IgD-negative memory B cell (primary cell): ENCODE measurements around the gene POLR1F. TPM values are rescaled to one million over a fixed set of nuclear protein-coding genes. Genes with fewer than 3 reads are reported as not detected.
A peak's percentile ranks its signal among the peaks of the same experiment; 100 is the strongest.

Experiments
- H3K27ac Mint-ChIP-seq, 3 donors: one replicate each; pipeline ENCODE4 v1.8.0; 2020 to 2022; ENCODE audit warnings: mild to moderate bottlenecking in 3 of 3, mixed read lengths in 3 of 3, moderate library complexity in 1 of 3
- H3K27me3 Mint-ChIP-seq: one replicate; pipeline ENCODE4 v1.8.0; 2021; ENCODE audit warnings: mixed read lengths
- H3K36me3 Mint-ChIP-seq: one replicate; pipeline ENCODE4 v1.8.0; 2020; ENCODE audit warnings: mild to moderate bottlenecking, mixed read lengths
- H3K4me1 Mint-ChIP-seq, 3 donors: one replicate each; pipeline ENCODE4 v1.8.0; 2020 to 2022; ENCODE audit warnings: mixed read lengths in 3 of 3, mild to moderate bottlenecking in 1 of 3
- H3K4me3 Mint-ChIP-seq, 4 donors: one replicate each; pipeline ENCODE4 v1.8.0; 2020 to 2022; ENCODE audit warnings: mild to moderate bottlenecking in 4 of 4, mixed read lengths in 4 of 4, moderate library complexity in 3 of 4
- H3K9me3 Mint-ChIP-seq, 3 donors: one replicate each; pipeline ENCODE4 v1.8.0; 2020 to 2021; ENCODE audit warnings: mixed read lengths in 3 of 3, mild to moderate bottlenecking in 1 of 3
- polyA plus RNA-seq: library from polyadenylated mRNA; unstranded; fragments of 300-500 nt; fragmentation: Illumina TruSeq; gene quantifications from one replicate; pipeline ENCODE4 v1.2.3, GENCODE V29; 2021

The POLR1F gene, protein sequence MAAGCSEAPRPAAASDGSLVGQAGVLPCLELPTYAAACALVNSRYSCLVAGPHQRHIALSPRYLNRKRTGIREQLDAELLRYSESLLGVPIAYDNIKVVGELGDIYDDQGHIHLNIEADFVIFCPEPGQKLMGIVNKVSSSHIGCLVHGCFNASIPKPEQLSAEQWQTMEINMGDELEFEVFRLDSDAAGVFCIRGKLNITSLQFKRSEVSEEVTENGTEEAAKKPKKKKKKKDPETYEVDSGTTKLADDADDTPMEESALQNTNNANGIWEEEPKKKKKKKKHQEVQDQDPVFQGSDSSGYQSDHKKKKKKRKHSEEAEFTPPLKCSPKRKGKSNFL
- polyA plus RNA-seq = 32.5 TPM

DNA sequence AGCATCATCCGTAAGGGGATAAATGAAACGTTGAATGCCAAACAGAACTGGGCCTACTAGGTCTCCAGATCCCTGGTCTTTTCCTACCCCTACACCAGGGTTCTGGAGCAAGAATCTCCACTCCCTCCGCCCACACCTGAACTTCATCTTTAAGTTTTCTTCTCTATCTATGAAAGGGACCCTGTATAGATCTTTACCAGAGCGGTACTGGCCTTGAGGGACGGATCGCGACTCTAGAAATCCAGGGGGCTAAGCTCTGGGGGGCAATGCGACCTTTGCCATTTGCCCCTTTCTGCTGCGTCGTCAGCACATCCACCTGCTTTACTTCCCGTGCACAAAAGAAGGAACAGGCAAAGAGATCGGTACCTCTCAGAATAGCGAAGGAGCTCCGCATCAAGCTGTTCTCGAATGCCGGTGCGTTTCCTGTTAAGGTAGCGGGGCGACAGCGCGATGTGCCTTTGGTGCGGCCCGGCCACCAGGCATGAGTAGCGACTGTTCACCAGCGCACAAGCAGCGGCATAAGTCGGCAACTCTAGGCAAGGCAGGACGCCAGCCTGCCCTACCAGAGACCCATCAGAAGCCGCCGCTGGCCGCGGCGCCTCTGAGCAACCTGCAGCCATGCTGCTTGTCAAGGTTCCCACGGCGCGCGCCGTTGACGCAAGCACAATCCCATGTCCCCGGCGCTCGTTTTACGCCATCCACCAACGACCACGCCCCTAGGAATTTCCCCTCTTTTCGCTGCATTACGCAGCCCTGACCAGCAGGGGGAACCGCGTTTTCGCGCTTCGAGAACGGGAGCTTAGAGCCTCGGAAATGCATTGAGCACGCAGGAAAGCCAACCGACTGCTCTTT, at the start of gene POLR1F:
POLR1F (minus strand) TSS at position 641 of the 852 bp plus-strand sequence; CDS start at position 620, 21 bp downstream.
- Mint-ChIP-seq H3K27ac (peak within 1 kb of the TSS; percentile 92 to 99 (median 96)), H3K36me3 (peaks cover 2% of the 10 kb centered on the region), H3K4me1 (peaks cover 14 to 45% (median 38%) of the 10 kb centered on the region in 3 donors), H3K27me3 (no peaks in the 10 kb centered on the region), H3K9me3 (no peaks in the 10 kb centered on the region), H3K4me3 (peak within 1 kb of the TSS; percentile 95 to 100 (median 96))

DNA sequence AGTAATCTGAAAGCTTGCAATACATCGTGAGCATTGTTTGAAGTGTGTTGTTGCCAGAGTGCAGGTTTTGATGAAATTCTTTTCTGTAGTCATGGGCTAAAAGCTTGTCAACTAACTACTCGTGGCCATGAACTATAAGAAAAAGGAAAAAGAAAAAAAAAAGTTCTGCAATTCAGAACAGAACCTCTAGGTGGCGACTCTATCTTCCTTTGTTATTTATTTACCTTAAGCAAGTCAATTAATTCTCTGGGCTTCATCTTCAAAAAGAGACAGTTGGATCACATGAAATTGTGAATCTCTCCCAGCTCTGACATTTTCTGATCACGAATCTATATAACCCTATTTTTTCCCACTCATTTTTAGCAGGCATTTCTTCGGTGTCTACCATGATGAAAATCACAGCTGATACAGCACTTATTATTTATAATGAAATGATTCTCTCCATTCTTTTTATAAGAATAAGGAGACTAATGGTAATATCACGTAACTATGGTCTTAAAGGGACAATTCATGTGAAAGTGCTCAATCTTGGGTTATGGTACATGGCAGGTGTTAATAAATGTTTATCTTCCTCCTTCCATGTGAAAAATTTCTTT, 45.8 kb upstream of the POLR1F start:
- Mint-ChIP-seq H3K27ac (no peak overlapping the region), H3K4me1 (no peaks in the 10 kb centered on the region), H3K36me3 (no peaks in the 10 kb centered on the region), H3K9me3 (no peaks in the 10 kb centered on the region), H3K4me3 (no peak overlapping the region), H3K27me3 (no peaks in the 10 kb centered on the region)

DNA sequence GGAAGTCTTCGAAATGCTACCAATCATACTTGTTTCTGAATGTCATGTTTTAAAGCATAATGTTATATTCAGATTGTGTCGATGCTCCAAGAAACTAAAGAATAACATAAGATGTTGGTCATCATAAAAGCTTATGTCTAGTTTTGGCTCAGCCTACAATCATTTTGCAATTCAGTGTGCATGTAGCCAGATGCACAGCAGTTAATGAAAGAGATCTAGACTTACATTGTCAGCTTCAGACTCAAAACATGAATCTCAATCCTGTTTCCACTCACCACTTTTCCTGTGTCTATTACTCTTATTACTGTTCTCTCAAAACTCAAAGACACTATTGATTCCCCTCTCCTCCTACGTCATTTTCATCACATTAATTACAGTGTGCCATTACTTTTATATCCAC, 43.2 kb upstream of the POLR1F start:
- Mint-ChIP-seq H3K36me3 (no peaks in the 10 kb centered on the region), H3K4me3 (no peak overlapping the region), H3K9me3 (no peaks in the 10 kb centered on the region), H3K27ac (no peak overlapping the region), H3K27me3 (no peaks in the 10 kb centered on the region), H3K4me1 (peaks cover 0 to 1% (median 0%) of the 10 kb centered on the region in 3 donors)

DNA sequence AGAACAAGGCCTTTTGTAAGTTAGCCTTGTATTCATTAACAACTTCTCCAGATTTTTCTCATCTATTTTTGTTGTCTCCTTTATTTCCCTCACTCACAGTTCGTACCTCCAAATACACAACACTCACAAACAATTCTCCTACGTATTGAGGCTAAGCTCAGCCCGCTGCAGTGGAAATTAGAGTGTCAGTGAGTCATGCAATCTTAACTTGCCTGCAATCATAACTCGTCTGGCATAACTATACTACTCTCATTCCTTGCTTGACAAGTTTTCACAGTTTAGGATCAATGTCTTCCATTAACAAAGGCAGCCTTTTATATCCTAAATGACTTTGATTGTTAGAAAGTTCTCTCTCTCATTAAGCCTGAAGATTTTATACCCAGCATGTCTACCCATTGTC, 40.8 kb upstream of the POLR1F start:
- Mint-ChIP-seq H3K4me1 (peaks cover 0 to 1% (median 0%) of the 10 kb centered on the region in 3 donors), H3K36me3 (no peaks in the 10 kb centered on the region), H3K4me3 (no peak overlapping the region), H3K27ac (no peak overlapping the region), H3K27me3 (no peaks in the 10 kb centered on the region), H3K9me3 (no peaks in the 10 kb centered on the region)

DNA sequence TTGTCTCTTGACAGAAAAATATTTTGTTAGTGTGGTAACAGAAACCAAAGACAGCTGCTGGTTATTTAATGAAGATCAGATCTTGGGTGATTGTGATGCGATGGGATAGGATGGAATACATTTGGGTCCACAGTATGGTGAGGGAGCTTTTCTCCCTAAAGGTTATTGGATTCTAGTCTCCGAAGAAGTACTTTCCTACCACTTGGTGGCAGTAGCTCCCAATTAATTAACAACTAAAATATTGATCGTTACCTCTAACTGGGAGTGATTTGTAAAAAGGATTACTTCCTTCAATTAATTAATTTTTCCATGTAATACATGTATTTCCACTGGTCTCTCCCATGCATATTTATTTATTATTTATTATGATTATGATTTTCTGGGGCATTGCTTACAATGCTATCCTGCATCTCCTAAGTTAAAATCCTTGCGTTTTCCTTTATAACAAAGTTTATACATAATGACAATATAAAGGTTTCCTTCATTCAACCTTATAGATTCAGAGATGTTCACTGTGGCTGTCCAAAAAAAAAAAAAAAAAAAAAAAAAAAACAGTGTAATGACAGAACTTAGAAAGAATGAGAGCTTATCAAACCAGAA, 39.0 kb upstream of the POLR1F start:
- peaks cover 0 to 1% (median 0%) of the 10 kb centered on the region in 3 donors for H3K4me1 Mint-ChIP-seq
- no peaks in the 10 kb centered on the region for H3K36me3 Mint-ChIP-seq
- H3K27me3 Mint-ChIP-seq = no peaks in the 10 kb centered on the region
- no peaks in the 10 kb centered on the region for H3K9me3 Mint-ChIP-seq
- no peak overlapping the region for H3K27ac Mint-ChIP-seq
- H3K4me3 Mint-ChIP-seq = no peak overlapping the region

DNA sequence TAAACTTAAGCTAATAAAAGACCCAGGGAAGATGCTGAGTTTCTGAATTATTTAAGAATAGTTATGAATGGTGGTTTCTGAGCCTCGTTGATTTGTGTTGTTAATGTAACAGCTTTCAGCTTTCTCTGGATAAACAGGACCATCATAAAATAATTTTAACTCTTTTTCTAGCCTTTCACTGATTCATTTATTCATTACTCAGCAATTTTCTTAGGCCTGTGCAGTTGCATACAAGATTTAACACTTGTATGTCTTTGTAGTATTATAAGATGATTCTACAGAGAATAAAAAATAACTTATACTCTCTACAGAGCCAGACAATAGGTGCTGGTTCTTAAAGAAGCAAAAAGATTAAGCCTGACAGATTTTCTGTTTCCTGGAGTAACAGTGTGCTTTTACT, 35.2 kb upstream of the POLR1F start:
- Mint-ChIP-seq H3K36me3 (no peaks in the 10 kb centered on the region), H3K27me3 (no peaks in the 10 kb centered on the region), H3K4me3 (no peak overlapping the region), H3K27ac (no peak overlapping the region), H3K4me1 (peaks cover 0 to 1% (median 0%) of the 10 kb centered on the region in 3 donors), H3K9me3 (no peaks in the 10 kb centered on the region)

DNA sequence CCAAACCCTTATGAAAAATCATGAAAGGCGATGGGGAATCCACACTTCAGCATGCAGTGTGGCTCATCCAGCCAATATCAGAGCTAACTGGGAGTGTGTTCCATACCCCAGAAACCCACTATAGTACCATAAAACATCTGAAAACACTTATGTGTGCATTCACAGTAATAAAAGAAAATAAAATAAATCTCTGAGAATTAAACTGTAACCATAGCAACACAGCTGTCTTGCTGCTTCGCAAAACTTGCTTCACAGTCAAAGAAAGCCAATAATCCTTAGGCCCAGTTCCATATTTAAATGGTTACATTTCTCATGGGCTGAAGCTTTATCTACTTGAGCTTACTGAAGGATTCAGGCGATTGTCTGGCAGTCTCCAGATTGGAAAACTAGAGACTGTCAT, 19.9 kb upstream of the POLR1F start:
- Mint-ChIP-seq H3K9me3 (no peaks in the 10 kb centered on the region), H3K4me3 (no peak overlapping the region), H3K36me3 (no peaks in the 10 kb centered on the region), H3K4me1 (no peaks in the 10 kb centered on the region), H3K27ac (no peak overlapping the region), H3K27me3 (peaks cover 6% of the 10 kb centered on the region)

DNA sequence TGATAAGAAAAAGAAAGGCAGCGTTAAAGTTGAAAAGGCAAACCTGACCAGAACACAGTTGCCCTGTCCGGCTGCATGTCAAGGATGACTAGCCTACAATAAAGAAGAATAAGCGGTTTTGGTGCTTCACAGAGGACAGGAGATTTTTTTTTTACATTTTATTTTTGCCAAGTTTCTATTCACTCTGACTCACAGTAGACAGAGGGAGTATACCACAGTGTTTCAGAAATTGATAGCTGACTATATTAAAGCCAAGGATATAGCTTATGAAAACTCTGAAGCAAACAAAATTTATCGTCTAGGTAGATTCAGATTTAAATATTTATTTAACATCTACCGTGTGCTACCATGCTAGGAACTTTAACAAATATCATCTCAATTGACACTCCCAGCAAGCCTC, 16.9 kb upstream of the POLR1F start:
- Mint-ChIP-seq H3K9me3 (no peaks in the 10 kb centered on the region), H3K27me3 (peaks cover 8% of the 10 kb centered on the region), H3K27ac (no peak overlapping the region), H3K4me1 (no peaks in the 10 kb centered on the region), H3K36me3 (no peaks in the 10 kb centered on the region), H3K4me3 (no peak overlapping the region)

DNA sequence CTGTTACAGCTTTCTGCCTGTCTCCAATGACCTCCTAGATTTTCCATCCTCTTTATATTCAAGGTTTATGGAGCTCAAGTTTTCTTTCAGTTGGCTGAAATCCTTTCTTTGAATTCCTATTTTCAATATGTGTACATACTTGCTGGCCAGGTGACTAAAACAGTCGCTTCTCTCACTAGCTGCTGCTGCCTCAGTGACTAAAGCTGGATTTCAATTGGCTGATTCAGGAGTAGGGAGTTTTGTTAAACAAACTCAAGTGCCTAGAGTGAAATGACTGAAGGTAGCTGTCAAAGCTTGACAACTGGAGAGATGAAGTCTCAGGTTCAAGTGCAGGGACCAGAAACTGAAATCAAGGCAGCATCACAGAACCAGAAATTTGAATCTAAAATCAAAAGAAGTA, 6.7 kb upstream of the POLR1F start:
- Mint-ChIP-seq H3K4me1 (peaks cover 0 to 2% (median 0%) of the 10 kb centered on the region in 3 donors), H3K9me3 (no peaks in the 10 kb centered on the region), H3K4me3 (no peak overlapping the region), H3K36me3 (no peaks in the 10 kb centered on the region), H3K27me3 (peaks cover 2% of the 10 kb centered on the region), H3K27ac (no peak overlapping the region)

DNA sequence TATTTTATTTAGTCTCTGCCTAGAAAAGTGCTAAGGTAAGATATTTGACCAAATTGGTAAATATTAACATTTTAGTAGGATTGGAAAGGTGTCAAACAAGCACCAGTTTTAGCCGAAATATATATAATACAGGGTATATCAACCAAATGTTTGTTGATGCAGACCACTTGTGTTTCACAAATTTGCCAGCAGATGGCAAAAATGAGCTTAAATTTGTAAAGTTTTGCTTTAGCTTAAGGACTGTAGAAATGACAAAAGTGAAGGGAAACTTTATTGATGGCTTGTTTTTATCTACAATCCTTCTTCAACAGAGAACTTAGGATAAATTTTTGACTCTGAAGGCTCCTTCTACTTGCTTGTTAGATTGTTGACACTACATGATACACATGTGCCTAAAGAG, 4.8 kb upstream of the POLR1F start:
- Mint-ChIP-seq H3K4me3 (no peak overlapping the region), H3K27ac (no peak overlapping the region), H3K36me3 (no peaks in the 10 kb centered on the region), H3K9me3 (no peaks in the 10 kb centered on the region), H3K4me1 (peaks cover 4 to 17% (median 12%) of the 10 kb centered on the region in 3 donors), H3K27me3 (peaks cover 2% of the 10 kb centered on the region)

DNA sequence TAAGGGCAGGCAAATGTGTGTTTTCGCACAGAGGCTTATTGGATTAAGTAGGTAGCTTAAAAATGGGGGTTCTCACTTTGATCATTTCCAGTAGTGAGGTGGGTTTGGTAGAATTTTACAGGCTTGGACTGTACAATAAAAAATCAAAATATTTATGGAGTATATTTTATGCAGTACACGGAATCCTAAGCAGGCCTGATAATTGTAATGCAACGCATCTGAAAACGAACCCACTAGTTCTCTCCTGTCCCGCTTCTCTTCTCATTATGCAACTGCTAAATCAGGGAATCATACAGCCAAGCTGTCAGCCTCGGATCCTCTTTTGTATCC, 377 bp upstream of the POLR1F start:
- H3K27ac Mint-ChIP-seq = peak overlapping the region; percentile 92 to 99 (median 96)
- no peaks in the 10 kb centered on the region for H3K9me3 Mint-ChIP-seq
- H3K4me1 Mint-ChIP-seq = peaks cover 14 to 45% (median 38%) of the 10 kb centered on the region in 3 donors

DNA sequence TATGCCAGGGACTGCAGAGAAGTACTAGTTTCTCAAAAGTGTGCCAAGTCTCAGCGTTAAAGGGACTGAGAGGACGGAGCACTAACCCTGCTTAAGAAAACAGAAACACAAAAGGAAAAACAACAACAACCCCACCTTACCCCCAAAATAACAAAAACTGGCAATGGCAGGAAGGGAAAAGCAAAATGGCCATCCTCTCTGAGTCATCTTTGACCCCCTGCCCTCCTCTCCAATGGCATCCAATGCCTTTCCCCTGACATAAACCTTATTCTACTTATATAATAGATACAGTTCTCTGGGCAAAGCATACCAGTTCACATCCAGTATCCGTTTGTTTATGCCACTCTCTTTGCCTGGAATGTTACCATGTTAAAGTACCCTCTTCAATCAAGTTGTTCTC, 1.6 kb downstream of the POLR1F start:
- H3K27me3 Mint-ChIP-seq = no peaks in the 10 kb centered on the region
- peaks cover 10% of the 10 kb centered on the region for H3K36me3 Mint-ChIP-seq
- H3K4me1 Mint-ChIP-seq = peaks cover 14 to 45% (median 38%) of the 10 kb centered on the region in 3 donors
- H3K4me3 Mint-ChIP-seq = peak overlapping the region; percentile 95 to 100 (median 96)
- no peaks in the 10 kb centered on the region for H3K9me3 Mint-ChIP-seq
- peak overlapping the region in 2 of 3 donors; percentile 92 to 99 for H3K27ac Mint-ChIP-seq

More for the DNA sequence above, 377 bp upstream of the POLR1F start:
- Mint-ChIP-seq H3K27me3 (no peaks in the 10 kb centered on the region), H3K36me3 (no peaks in the 10 kb centered on the region), H3K4me3 (peak overlapping the region; percentile 95 to 100 (median 96))

DNA sequence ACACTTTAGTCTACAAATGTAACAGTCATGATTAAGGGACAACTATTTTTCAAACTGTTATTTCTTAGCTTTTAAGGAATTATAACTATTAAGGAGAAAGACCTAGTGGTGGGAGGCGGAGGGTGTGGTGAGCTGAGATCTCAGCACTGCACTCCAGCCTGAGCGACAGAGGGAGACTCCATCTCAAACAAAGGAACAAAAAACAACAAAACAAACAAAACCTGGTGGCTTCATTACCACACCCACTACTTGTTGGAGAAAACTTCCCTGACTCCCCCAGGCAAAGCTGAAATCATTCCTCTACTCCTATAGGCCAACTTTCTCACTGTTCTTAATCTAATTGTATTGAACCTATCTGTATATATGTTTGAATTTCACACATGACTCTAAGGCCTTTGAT, 3.2 kb downstream of the POLR1F start:
- H3K4me3 Mint-ChIP-seq = peak overlapping the region in 1 of 4 donors; percentile 95
- peaks cover 10% of the 10 kb centered on the region for H3K36me3 Mint-ChIP-seq
- no peaks in the 10 kb centered on the region for H3K27me3 Mint-ChIP-seq
- H3K9me3 Mint-ChIP-seq = no peaks in the 10 kb centered on the region
- peak overlapping the region in 1 of 3 donors; percentile 8 for H3K27ac Mint-ChIP-seq
- H3K4me1 Mint-ChIP-seq = peaks cover 14 to 42% (median 38%) of the 10 kb centered on the region in 3 donors

DNA sequence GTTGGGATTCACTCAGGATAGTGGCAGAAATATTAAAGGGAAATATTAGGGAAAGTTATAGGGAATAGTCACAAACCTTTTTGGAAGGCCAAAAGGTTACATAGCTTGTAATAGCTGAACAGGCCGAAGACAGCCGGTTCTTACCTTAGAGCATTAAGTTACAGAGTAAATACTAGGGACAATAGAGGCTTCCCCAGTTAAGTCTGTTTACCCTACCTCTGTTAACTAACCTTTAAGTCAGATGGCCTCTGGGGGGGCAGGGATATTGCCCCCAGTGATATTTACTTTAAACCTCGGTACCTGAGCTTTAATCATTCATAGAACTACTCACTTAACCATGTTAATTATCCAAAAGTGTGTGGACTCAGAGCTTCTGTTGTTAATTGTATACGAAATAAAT, 7.4 kb downstream of the POLR1F start:
- no peaks in the 10 kb centered on the region for H3K27me3 Mint-ChIP-seq

DNA sequence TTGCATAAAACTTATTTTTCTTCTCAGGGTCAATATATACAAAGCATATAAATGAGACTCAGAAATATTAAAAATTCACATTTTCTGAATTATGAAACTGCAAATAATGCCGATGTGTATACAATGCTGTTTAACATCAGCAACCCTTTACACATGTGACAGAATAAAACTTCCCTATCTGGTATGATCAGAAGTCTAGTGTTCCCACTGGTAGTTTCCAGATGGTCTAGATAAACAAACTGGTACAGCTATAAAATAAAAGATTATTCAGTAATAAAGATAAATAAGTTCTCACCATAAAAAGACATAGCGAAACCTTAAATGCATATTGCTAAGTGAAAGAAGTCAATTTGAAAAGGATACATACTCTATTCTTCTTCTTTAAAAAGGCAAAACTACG, 7.9 kb downstream of the POLR1F start:
- H3K9me3 Mint-ChIP-seq = no peaks in the 10 kb centered on the region
- no peaks in the 10 kb centered on the region for H3K27me3 Mint-ChIP-seq
- peaks cover 15% of the 10 kb centered on the region for H3K36me3 Mint-ChIP-seq
- H3K4me3 Mint-ChIP-seq = no peak overlapping the region
- H3K4me1 Mint-ChIP-seq = peaks cover 0 to 7% (median 3%) of the 10 kb centered on the region in 3 donors
- H3K27ac Mint-ChIP-seq = no peak overlapping the region

More for the DNA sequence above, 7.4 kb downstream of the POLR1F start:
- Mint-ChIP-seq H3K36me3 (peaks cover 15% of the 10 kb centered on the region), H3K27ac (no peak overlapping the region), H3K4me3 (no peak overlapping the region), H3K9me3 (no peaks in the 10 kb centered on the region), H3K4me1 (peaks cover 0 to 10% (median 5%) of the 10 kb centered on the region in 3 donors)
